H1 (cell line): Measurements from ENCODE around the gene TBC1D9. TPM values are rescaled to one million over a fixed set of nuclear protein-coding genes. Genes with fewer than 3 reads are reported as not detected.

Experiments
- CHD2 ChIP-seq: IDR thresholded peaks from 2 replicates; pipeline ENCODE4 v1.6.1; 2012; ENCODE audit warnings: low read length, improper control_type of control experiment
- CREB1 ChIP-seq: IDR thresholded peaks from 2 replicates; pipeline ENCODE4 v1.6.1; 2012; ENCODE audit warnings: inconsistent platforms
- FOSL1 ChIP-seq: IDR thresholded peaks from 2 replicates; pipeline ENCODE4 v1.6.1; 2011; ENCODE audit warnings: mild to moderate bottlenecking, low read depth, low read length, moderate library complexity; ENCODE audit not compliant: insufficient read depth
- NRF1 ChIP-seq: IDR thresholded peaks from 2 replicates; pipeline ENCODE4 v1.6.1; 2011; ENCODE audit warnings: mild to moderate bottlenecking, low read depth, low read length, improper control_type of control experiment
- SIN3A ChIP-seq, 2 experiments: IDR thresholded peaks in 1 of 2; conservative IDR thresholded peaks in 1 of 2; 2 replicates each; pipeline ENCODE4 v1.6.1; 2011 to 2012; ENCODE audit warnings: low read length in 2 of 2, improper control_type of control experiment in 1 of 2, low read depth in 1 of 2, mild to moderate bottlenecking in 1 of 2
- SP2 ChIP-seq: IDR thresholded peaks from 2 replicates; pipeline ENCODE4 v1.6.1; 2012; ENCODE audit warnings: mild to moderate bottlenecking, low read length, inconsistent platforms
- TCF12 ChIP-seq: IDR thresholded peaks from 2 replicates; pipeline ENCODE4 v1.6.1; 2011; ENCODE audit warnings: low read depth, mild to moderate bottlenecking, low read length
- polyA plus RNA-seq, 7 experiments: library from polyadenylated mRNA; depleted of rRNA in 3 of 7; stranded (reverse) in 5 of 7; unstranded in 2 of 7; fragments of >200 nt in 5 of 7; fragments of 200-250 nt in 2 of 7; gene quantifications; 1 replicate in 5 of 7; 2 replicates in 1 of 7; 4 replicates in 1 of 7; pipeline versions ENCODE4 v1.2.1 to v1.2.3, GENCODE V29; 2011 to 2013; ENCODE audit warnings: missing spikeins in 2 of 7, mixed read lengths in 2 of 7
- total RNA-seq: library from RNA; stranded (reverse); fragmentation: NEBNext Ultra II Directional; extraction: Animal tissue kit (Norgen Biotek cat#: 25700); gene quantifications from 2 replicates; pipeline ENCODE4 v1.2.1, GENCODE V29; 2021

The TBC1D9 gene
- total and polyA plus RNA-seq, 2 of the 8 experiments (the other 6 are each of a cell fraction or from before 2014, with no cell fraction given), result 0.94 to 1.0 TPM

DNA sequence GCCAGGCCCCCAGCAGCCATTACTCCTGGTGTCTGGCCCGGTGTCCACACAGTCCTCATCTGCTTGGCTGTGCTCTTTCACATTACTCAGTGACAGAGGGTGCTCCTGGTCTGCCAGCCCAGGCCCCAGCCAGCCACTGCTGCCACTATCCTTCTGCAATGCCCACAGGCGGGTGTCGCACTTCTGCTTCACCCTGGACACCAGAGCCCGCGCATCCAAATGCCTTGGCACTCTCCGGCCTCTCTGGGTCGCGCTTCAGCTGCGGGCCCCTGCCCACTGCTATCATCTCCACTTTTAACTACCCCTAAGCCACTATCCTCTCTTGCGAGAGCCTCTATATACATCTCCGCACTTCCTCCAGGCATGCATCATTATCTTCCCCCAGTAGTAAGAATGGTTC lies 111.0 kb downstream of the TBC1D9 start (continued):
- TF ChIP-seq NRF1 (no peak), CREB1 (no peak), SIN3A (conservative IDR thresholded peaks at IDR 0.05 in 1 of 2, IDR thresholded peaks at IDR 0.05 in 1 of 2; ENCODE audit: low read depth in 1 of 2, low read length in 2 of 2) (no peak), TCF12 (no peak), CHD2 (no peak), SP2 (no peak), FOSL1 (no peak)
- TF ChIP-seq, all 59 proteins: peak for 0
